Spleen (tissue), 7 donors: ENCODE results near the gene RNF166.

Experiments used
- CTCF ChIP-seq, 11 experiments: fragments of 200-600 bp in 7 of 11; fragments of 450-650 bp in 4 of 11; sonication (generic) in 4 of 11; IDR thresholded peaks in 8 of 11; conservative IDR thresholded peaks in 3 of 11; 1 replicate in 7 of 11; 2 replicates in 4 of 11; pipeline versions ENCODE4 v1.4.0 to v1.8.0; 2016 to 2021; ENCODE audit warnings: antibody characterized with exemption in 11 of 11, inconsistent platforms in 4 of 11, mild to moderate bottlenecking in 1 of 11
- POLR2A ChIP-seq, 3 donors: fragments of 450-650 bp; IDR thresholded peaks; one replicate each; pipeline ENCODE4 v1.5.1; 2017; ENCODE audit warnings: antibody characterized with exemption in 3 of 3, mild to moderate bottlenecking in 1 of 3
- POLR2AphosphoS5 ChIP-seq, 3 donors: sonication (generic); formaldehyde crosslinking; IDR thresholded peaks; one replicate each; pipeline ENCODE4 v1.5.1; 2017; ENCODE audit warnings: antibody characterized with exemption in 3 of 3
- donor health status: DM: no; HTN: no; CAD: no; lungs with moderate emphysema.
- donor health status: DM: no; HTN: no; CAD: no.
- donor health status: DM: no; HTN: no; CAD: no.

DNA sequence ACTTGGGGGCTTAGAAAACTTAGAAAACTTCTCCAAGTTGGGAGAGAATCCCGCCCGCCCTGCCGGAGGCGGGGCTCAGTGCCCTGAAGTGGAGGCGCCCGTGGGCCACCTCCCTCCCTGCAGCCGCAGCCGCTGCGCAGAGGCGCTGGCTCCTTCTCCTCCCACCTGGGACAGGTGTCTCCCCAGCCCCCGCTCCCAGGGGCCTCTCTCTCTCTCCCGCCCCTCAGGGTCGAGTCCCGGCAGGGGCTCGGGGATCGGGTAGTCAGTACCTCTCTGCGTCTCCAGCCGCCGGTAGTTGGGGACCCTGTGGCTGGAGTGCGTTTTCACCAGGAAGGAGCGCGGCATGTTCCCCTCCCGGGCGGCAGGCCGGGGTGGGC is 20.2 kb downstream of the RNF166 start:
- TF ChIP-seq CTCF (IDR thresholded peaks at IDR 0.05 in 8 of 11, conservative IDR thresholded peaks at IDR 0.05 in 3 of 11) (no peak), POLR2AphosphoS5 (IDR thresholded peaks at IDR 0.05) (no peak), POLR2A (IDR thresholded peaks at IDR 0.05) (no peak)
